Effector CD4-positive, alpha-beta T cell (primary cell): ENCODE results near the gene PAK1.
A peak's percentile ranks its signal among the peaks of the same experiment; 100 is the strongest.

ENCODE experiments used
- DNase-seq: peaks from one replicate; pipeline ENCODE4 v3.0.0-alpha.2; 2020

Gene PAK1

GRCh38 chr11:77472991-77473800 is 698 bp downstream of the PAK1 start:
- DNase-seq: peak; percentile 36

- no peak for DNase-seq
Observed at GRCh38 chr11:77471558-77472193, 2.2 kb downstream of the PAK1 start.

- no peak for DNase-seq
Observed at GRCh38 chr11:77470971-77471370, 2.9 kb downstream of the PAK1 start.

DNA sequence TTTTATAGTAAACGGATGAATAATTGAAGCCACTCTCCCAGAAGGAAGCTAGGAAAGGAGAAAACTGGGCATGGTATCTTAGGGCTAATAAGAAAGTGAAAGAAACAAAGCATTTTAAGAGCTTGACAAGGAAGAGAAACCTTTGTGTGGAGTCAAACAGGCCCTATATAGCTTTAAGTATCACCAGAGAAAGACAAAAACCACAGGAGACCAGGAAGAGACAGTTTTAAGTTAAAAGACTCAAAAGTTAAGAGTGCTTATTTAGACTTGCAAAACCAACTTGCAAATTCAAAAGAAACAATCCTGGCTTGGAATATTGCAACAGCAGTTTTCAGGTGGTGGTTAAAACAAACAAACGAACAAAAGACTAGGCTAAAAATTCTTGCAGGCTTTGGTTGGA is 3.4 kb downstream of the PAK1 start:
- DNase-seq: no peak

DNA sequence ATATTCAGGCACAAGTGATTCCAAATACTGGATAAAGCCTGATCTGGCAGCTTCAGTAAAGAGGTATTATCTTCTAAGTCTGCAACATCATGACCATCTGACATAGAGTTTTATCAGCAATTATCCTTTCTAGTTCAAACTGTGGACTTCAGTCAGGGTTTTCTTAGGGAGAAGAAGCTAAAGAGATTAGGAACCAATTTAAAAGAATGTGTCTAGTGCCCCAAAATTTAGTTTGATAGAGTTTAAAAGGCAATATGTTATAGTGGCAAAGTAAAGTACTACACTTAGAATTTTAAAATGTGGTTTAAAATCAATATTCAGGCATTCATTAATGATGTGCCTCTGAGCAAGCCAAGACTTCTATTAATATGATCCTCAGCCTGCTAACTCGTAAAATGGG is 5.4 kb downstream of the PAK1 start:
- no peak for DNase-seq

DNA sequence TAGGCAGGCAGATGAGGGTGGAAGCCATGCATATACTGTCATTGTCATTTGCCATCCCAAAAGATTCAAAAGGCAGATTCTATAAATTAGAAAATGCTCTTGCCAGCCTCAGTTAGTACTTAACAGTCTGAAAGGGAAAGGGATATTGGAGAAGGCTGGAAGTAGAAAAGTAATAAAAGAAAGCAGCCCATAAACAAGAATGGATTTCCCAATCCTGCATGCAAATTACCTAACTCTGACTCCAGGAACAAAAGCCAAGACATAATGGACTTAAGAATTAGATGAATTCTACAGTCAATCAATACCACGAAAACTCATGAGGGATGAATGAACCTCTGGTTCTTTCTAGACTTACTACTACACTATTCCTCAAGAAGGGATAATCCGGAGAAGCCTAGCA is 5.9 kb downstream of the PAK1 start:
- DNase-seq: no peak

GRCh38 chr11:77467233-77467632 is 6.7 kb downstream of the PAK1 start:
- no peak for DNase-seq

GRCh38 chr11:77457340-77457739 is 16.6 kb downstream of the PAK1 start:
- no peak for DNase-seq

DNA sequence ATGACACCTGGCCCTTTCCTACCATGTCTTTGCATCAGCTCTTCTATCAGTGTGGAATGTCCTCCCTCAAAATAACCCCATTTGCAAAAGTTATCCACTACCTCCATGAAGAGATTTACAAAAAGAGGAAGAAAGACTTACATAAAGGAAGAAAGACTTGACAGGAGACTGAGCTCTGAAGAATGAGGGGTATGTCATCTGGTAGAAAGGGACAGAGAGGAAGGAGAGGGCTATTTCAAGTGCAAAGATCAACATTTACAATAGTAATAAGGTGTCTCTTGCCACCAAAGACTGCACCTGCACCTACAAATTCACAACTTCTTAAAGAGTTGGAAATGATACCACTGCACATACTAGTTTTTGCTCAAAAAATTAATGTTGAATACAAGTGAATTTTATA is 18.2 kb downstream of the PAK1 start:
- DNase-seq: no peak

DNA sequence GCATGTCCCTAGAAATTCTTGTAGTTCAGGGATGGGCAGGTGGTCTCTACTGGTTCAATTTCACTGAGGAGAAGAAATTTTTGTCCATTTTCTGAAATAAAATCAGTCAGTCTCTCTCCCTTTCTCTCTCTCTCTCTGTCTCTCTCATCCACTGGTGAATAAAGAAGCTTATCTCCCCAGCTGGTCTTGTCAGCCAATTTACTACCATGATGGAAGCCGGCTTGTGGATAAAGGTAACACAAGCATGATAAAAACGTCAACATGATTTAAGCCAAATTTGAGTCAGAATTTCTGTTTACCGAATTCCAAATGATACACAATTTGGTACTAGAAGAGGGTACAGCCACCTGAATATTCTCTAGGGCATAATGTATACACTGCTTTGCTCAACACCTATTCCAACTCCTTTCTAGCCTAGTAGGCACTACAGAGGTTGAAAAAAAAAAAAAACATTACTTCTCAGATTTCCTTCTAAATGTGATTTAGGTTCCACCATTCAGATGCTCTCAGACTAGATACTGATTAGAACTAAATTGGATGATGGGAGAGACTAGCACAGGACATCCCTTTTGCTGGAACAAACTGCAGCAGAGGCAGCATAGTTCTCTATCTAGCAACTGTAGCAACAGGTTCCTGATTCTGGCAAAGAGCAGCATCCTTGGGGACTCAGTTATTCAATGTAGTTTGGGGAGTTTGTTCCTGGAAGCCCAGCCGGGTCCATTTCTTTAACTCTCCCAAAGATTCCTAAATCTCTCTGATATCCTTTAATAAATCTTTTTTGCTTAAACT is 18.8 kb downstream of the PAK1 start:
- no peak for DNase-seq

DNA sequence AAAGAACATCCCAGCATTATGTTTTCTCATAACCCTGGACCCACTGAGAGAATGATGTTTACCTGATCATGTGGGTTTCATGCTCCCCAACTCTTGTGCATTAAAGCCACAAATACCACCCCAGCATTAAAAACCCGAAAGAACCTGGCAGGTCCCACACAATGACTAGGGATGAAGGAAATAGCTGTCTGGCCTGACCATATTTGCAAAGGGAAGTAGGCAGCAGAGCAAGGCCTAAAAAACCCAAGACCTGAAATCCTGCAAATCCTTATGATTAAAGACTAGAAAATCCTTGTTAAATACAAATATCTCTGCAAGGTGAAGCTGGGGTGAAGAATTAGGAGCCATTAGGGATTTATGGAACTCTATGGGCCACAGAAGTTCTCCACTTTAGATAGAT is 23.7 kb downstream of the PAK1 start:
- no peak for DNase-seq

- no peak for DNase-seq
Observed at GRCh38 chr11:77449784-77450183, 24.1 kb downstream of the PAK1 start.

DNA sequence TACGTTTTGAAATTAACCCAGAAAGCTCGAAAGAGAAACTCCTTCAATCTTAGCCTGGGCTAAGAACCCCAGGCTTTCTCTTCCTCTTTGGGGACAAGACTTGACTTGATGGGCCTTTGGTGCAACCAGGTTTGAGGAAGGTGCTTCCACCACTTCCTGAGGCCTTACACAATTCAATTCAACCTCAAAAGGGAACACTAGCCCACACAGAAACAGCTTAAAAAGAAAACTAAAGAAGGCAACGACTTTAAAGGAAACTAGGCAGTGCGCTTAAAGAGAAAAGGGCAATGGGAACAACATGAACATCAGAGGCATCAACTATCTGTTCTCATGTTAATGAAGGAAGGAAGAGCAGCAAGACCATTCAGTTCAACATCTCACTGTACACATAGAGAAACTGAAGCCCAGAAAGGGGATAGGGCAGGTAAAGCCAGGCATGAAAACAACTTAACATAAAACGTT is 24.8 kb downstream of the PAK1 start:
- no peak for DNase-seq

DNA sequence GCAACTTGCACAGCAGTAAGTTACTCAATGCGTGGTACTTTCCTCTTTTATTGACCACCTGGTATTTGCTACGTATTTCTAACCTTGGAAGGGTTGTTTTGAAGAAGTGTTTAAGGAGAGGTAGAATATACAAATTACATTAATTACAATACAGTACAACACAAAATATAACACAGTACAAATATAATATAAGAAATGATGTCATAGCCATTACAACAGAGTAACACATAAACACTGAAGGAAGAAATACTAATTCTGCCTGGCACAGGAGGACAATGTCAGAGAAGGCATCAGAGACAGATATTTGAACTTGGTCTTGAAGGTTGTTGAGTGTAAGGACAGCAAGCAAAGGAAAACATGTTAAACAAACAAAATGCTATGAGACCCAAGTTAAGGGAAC is 25.6 kb downstream of the PAK1 start:
- no peak for DNase-seq

GRCh38 chr11:77446911-77447629 is 26.8 kb downstream of the PAK1 start:
- no peak for DNase-seq

DNA sequence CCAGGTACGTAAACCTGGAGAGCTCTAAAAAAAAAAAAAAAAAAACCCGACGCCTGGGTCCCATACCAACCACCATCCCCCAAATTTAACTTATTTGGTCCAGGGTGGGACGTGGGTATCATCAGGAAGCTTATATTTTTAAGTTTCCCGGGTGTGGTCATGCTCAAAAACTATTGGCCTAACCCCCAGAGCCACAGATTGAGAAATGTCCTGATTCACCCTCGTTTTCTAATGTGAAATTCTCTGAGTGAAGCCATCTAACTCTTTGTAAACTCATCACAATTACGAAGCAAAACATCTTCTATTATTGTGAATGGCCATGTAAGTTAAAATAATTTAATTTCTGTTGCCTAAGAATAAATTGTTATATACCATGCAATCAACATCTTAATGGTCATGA is 29.6 kb downstream of the PAK1 start:
- no peak for DNase-seq

GRCh38 chr11:77442394-77443053 is 31.4 kb downstream of the PAK1 start:
- no peak for DNase-seq

- no peak for DNase-seq
Observed at GRCh38 chr11:77441426-77441825, 32.5 kb downstream of the PAK1 start.

DNA sequence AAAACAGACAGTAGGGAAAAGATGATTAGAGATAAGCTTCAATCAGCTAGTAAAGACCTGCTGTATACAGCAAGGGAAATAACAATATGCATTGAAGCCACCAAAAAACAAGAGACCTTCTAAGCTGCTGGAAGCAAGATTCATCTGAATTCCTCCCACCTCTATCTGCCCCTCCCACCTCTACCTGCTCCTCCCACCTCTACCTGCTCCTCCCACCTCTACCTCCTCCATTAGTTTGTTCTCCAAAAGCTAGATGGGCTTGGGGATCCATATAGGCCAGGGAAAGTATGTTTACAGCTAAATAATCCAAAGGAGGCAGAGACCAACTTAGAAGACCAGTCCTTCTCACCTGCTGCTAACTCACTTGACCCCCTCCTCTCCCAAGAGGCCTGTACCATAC is 33.2 kb downstream of the PAK1 start:
- no peak for DNase-seq

GRCh38 chr11:77438487-77438886 is 35.4 kb downstream of the PAK1 start:
- DNase-seq: no peak

GRCh38 chr11:77436969-77437368 is 36.9 kb downstream of the PAK1 start:
- DNase-seq: no peak

DNA sequence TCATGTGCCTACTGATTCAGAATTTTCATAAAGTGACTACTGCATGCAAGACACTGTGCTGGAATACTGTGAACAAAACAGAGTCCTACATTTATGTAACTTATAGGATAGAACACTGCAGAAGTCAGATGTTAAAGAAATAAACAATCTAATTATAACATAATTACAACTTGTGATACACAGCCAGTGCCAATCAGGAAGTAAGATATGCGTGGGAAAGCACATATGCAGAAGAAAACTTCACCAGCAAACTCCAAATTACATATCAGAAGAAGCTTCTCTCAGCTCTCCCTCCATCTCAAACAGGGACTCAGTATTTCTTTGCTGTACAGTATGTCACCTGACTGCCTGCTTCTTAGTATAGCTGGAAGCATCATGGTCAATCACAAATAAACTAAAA is 37.4 kb downstream of the PAK1 start:
- no peak for DNase-seq

GRCh38 chr11:77435972-77436371 is 37.9 kb downstream of the PAK1 start:
- no peak for DNase-seq
